GM19043 (cell line): ENCODE results near the gene ATP1B2.
"Not testable (repeated sequence)": the region's sequence is repeated elsewhere in the genome, so short reads cannot be mapped to it uniquely, and the experiment has no call there.

ENCODE experiments used
- ATAC-seq: cut with Tn5 transposase; IDR thresholded peaks from one replicate; pipeline ENCODE4 v1.9.1; 2021; ENCODE audit warnings: low read depth; ENCODE audit not compliant: unreplicated experiment

Gene ATP1B2

DNA sequence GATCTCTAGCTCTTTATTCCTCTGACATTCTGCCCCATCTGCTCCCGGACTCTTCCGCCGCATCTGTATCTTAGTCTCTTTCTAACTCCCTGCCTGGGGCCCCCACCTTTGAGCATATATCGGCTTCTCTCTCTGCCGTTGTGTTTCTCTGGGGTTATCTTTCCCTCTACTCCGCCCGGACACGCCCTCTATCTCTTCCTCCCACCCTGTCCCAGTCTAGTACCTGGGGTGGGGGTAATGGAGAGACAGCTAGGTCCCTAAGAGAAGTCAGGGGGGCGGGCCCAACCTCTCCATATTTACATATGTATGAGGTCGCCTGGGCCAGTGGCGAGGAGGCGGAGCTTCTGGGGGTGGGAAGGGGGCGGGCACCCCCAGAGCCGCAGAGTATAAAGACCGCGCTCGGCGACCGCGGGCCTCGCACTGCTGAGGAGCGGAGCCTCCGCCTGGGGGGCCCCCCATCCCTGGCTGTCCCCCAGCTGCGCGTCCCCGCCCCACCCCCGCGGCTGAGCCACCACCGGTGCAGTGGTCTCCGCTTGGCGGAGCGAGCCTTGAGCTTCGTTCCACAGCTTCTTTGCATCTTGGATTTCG is at the start of gene ATP1B2:
Gene ATP1B2 (plus strand): TSS at position 418 of the 588 bp plus-strand sequence. CDS start 593 bp downstream, outside the sequence.
- no peak for ATAC-seq

GRCh38 chr17:7606280-7606679 is 44.4 kb upstream of the ATP1B2 start:
- no peak for ATAC-seq

GRCh38 chr17:7610641-7611040 is 40.1 kb upstream of the ATP1B2 start:
- no peak for ATAC-seq

DNA sequence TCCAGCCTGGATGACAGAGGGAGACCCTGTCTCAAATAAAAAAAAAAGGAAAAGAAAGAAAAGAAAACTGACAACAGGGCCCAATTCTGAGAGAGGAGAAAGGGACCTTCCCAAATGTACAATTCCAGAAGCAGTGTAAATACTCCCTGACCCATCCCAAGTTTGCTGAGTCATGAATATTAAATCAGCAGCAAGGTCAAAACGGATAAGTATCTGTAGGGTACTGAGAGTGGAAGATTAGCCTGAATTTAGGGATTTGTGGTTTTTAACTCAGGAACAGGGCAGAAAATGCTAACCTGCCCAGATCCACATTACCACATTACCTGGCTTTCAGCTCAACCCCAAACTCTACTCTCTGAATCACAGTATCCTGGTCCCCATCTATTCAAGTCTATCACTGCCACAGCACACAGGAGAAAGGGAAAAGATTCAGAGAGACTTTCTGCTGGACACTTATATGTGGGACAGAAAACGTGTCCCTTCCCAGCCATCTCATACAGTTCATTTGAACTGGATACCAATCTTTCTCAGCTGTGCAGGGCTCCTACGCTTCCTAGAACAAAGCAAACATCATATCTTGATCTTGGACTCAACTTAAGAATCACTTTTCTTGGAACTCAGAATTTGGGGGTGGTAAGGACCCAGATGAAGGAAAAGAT is 39.0 kb upstream of the ATP1B2 start:
- no peak for ATAC-seq

DNA sequence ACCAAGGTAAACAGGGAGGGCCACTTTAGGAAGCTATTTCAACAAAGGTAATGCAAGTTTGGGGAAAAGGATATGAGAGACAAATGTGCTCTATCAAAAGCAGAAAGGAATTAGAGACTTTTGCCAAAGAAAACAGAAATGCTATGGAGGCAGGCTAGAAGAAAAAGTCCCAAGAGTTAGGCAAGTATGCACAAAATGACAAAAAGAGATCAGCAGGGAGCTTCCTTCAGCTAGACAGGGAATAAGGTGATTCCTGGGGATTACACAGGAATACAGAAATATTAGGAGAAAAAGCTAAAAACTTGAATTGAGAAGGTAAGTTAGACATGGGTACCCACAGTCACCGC is 38.5 kb upstream of the ATP1B2 start:
- ATAC-seq: no peak

- no peak for ATAC-seq
Measured at GRCh38 chr17:7613769-7614424, 36.8 kb upstream of the ATP1B2 start.

DNA sequence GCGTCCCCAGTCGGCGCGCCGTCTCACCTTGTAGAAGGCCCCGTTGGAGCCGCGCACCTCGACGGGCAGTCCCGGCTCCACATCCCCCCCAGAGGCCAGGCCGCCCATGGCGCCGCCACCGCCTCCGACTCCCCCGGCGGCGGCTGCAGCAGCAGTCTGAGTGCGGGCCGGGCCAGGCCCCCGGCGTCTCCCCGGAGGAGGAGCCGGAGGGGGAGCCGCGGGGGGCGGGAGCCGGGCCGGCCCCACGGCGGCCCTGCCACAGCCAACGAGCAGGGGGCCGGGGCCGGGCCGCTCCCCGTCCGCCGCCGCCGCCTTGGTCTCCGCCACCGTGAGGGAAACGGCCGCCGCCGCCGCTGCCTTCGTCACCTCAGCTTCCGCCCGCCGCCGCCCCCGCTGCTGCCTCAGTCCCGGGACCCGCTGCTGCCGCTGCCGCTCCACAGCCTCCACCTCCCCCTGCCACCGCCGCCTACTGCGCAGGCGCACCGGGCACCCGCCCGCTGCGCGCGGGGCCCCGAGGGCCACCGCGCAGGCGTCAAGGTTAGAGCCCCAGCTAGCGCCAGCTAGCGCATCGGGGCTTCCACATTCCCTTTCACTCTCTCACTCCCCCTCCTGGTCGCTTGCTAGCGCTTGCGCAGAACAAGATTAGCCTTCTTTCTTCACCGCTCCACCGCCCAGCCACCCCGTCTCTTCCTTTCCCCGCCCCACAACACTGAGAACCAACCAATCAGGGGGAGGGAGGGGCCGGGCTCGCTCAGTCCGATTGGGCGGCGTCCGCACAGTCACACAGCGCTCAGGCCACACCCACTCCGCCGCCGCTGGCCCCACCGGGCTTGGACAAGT is 36.1 kb upstream of the ATP1B2 start, which contains the start of gene FXR2:
Gene FXR2 (minus strand): TSS at position 473 of the 840 bp plus-strand sequence. CDS start 365 bp downstream, at position 108.
- ATAC-seq: peak; percentile 87

DNA sequence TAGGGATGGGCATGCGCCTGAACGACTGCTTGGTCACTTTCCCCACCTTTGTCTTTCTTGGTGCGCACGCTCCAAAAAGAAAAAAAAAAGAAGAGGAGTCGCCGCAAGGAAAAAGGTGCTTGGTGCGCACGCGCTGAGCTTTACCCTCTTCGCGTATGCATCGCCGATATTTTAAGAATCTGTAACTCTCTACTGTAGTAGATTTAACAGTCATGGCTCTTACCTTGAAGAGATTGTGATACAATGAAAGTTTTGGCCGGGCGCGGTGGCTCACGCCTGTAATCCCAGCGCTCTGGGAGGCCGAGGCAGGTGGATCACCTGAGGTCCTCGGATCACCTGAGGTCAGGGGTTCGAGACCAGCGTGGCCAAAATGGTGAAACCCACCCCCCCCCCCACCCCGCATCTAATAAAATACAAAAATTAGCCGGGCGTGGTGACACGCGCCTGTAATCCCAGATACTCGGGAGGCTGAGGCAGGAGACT is 35.4 kb upstream of the ATP1B2 start:
- ATAC-seq: no peak

GRCh38 chr17:7618608-7619007 is 32.1 kb upstream of the ATP1B2 start:
- ATAC-seq: no peak

GRCh38 chr17:7620835-7621234 is 29.9 kb upstream of the ATP1B2 start:
- ATAC-seq: no peak

GRCh38 chr17:7623661-7624060 is 27.1 kb upstream of the ATP1B2 start:
- no peak for ATAC-seq

DNA sequence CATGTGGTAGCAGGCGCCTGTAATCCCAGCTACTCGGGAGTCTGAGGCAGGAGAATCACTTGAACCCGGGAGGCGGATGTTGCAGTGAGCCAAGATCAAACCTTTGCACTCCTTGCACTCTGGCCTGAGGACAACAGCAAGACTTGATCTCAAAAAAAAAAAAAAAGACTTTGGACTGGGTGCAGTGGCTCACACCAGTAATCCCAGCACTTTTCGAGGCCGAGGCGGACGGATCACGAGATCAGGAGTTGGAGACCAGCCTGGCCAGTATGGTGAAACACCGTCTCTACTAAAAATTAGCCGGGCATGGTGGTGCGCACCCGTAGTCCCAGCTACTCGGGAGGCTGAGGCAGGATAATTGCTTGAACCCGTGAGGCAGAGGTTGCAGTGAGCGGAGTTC is 25.0 kb upstream of the ATP1B2 start:
- ATAC-seq: not testable (repeated sequence)

DNA sequence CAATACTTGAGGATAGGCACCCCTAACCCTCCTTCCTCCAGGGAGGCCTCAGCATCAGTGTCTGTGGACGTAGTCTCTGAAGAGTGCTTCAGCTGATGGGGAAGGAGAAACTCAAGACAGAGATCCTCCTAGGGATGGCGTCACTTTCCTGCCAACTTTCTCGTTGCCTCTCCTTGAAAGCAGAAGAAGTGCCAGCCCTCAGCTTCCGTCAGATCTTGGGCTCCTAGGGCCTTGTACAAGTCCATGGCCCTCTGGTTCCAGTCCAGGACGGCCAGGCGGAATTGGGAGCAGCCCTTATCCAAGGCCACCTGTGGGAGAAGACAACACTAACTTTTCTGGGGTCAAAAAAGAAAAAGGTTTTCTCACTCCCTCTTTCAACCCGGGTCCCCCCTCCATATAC is 24.4 kb upstream of the ATP1B2 start:
- no peak for ATAC-seq

GRCh38 chr17:7626956-7627249 is 23.8 kb upstream of the ATP1B2 start:
- ATAC-seq: no peak

DNA sequence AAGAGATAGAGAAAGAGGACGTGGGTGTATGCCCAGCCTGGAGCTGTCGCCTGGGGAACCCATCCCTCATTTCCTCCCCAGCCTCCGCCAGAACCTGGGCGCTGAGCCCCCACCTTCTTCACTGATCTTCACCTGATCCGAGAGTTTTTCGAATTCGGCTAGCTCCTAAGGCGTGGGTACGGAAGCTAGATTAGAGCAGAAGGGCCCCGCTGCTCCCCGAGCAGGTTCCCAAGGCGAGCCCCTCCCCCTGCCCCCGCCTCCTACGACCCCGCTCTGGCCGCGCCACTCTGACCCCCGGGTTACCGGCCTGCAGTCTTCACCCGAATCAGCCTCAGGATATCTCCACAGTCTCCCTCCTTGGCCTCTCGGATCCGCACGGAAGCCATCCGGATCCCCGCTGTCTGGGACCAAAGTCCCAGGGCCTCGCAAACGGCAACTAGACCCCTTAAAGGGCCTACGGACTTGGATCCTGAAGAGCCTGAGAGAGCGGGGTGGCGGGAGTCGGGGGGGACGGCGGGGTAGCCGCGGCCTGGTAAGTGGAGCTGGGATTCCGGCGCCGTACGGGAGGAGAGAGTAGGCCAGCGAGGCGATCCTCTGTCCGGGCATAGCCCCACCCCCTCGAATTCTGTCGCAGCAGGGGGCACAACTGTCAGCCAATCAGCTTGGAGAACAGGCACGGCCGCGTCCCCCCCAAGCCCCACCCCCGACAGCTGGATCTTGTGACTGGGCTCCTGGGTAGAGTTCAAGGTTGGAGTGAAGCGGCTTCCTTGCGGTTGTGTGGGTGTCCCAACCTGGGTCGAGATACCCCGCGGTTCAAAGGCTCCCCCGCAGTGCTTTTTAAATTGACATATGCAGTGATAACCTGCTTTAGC is 23.2 kb upstream of the ATP1B2 start, which contains the start of gene SAT2:
Gene SAT2 (minus strand): TSS at position 572 of the 872 bp plus-strand sequence. CDS start 186 bp downstream, at position 386.
- ATAC-seq: peak; percentile 86

- no peak for ATAC-seq
Measured at GRCh38 chr17:7629939-7630571, 20.7 kb upstream of the ATP1B2 start, which contains the start of gene SHBG. TSS of gene SHBG (plus strand) at chr17:7630135. CDS start at chr17:7630173, 38 bp downstream.

- ATAC-seq: no peak
Measured at GRCh38 chr17:7631398-7632380, 19.0 kb upstream of the ATP1B2 start.

DNA sequence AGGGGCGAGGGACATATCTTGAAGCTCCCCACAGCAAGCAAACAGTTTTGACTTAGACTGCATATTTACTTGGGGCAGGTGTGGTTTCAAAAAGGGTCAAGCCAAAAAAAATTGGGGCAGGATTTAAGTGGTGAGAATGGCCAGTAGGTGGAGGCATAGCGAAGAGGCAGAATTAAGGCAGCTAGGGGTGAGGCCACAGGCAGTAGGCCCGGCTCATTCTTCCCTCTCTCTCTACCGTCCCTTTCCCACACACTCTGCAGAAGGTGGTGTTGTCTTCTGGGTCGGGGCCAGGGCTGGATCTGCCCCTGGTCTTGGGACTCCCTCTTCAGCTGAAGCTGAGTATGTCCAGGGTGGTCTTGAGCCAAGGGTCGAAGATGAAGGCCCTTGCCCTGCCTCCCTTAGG is 18.2 kb upstream of the ATP1B2 start:
- no peak for ATAC-seq
